Ramos (cell line): ENCODE results near the gene APOE.
"Not testable (repeated sequence)": the region's sequence is repeated elsewhere in the genome, so short reads cannot be mapped to it uniquely, and the experiment has no call there.

Experiments used
- in situ Hi-C: fragments of 300-500 bp; cut with MboI; formaldehyde crosslinking; loops from one replicate; pipeline ENCODE4 v1.14.3; 2022; ENCODE audit warnings: low sequenced_read_pairs; ENCODE audit not compliant: unreplicated experiment

Gene APOE

GRCh38 chr19:44882619-44883397 is 22.8 kb upstream of the APOE start:
- in situ Hi-C loops, result not testable (repeated sequence)

DNA sequence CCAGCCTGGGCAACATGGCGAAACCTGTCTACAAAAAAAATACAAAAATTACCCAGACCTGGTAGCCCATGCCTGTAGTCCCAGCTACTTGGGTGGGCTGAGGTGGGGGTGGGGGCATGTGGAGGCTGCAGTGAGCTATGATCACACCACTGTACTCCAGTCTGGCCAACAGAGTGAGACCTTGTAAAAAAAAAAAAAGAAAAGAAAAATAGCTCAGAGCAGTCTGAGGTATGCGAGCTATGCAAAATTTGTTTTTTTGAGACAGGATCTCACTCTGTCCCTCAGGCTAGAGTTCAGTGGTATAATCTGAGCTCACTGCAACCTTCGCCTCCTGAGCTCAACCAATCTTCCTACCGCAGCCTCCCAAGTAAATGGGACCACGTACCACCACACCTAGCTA is 21.7 kb upstream of the APOE start:
- in situ Hi-C loops, result no loop called here

DNA sequence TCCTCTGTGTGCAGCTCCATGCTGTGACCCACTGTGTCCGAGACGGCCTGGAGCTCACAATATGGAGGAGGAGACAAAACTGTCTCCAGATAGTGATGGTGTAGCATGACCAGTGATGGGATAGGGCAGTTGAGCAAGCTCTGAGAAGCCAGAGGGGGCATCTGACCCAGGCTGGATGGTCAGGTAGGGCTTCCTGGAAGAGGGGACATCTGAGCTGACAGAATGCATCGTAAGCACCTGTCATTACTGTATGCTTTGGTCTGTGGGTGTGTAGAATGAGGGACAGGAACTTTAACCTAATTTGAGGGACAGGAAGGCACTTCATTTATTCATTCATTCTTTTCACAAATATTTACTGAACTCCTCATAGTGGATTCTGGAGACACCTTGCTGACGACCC is 21.0 kb upstream of the APOE start:
- in situ Hi-C loops, result no loop called here

- in situ Hi-C loops, result no loop called here
These were observed 19.5 kb upstream of the APOE start for GRCh38 chr19:44886141-44886540.

GRCh38 chr19:44887648-44888047 is 17.9 kb upstream of the APOE start:
- in situ Hi-C loops, result no loop called here

DNA sequence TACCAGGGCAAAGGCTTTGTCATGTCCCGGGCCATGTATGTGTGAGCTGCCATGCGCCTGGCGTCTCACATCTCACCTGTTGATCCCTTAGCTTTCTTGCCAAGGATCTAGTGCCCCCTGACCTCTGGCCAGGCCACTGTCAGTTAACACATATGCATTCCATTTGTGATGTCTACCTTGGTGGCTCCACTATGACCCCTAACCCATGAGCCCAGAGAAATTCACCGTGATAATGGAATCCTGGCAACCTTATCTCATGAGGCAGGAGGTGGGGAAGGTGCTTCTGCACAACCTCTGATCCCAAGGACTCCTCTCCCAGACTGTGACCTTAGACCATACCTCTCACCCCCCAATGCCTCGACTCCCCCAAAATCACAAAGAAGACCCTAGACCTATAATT is 17.3 kb upstream of the APOE start:
- in situ Hi-C loops, result not testable (repeated sequence)

- in situ Hi-C loops, result no loop called here
These were observed 15.7 kb upstream of the APOE start for GRCh38 chr19:44889830-44890365.

DNA sequence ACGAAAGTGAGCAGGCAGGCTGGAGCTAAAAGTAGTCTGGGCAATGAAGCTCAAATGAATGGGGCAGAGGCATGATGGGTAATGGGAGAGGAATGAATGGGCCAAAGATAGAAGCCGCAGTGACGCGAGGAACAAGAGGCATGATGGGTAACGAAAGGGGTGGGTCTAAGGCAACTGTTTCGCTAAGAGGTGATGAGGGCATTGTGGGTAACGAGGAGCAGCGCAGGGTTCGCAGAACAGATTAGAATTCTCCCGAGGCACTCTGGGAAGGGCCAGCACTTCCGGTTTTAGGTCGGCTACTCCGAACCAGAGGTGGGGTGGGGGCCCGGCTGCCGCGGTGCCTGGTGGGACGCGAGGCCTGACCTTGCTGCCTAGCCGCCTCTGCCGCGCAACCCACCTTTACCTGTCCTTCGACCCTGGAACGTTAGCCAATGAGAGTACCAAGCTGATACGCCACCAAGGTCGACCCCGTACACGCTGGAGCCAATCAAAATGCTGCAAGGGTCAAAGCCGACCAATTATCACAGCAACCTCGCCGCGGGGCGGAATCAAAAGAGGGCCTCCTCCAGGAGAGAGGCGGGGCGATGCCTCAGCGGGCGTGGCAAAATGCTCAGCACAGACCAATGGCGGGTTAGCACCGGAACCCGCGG is 15.1 kb upstream of the APOE start:
- in situ Hi-C loops, result no loop called here

- in situ Hi-C loops, result no loop called here
These were observed 14.3 kb upstream of the APOE start, which contains the start of gene TOMM40 for GRCh38 chr19:44891016-44891882. Gene TOMM40, plus strand, starts transcription at chr19:44891254. Its CDS starts 162 bp downstream, at chr19:44891416.

DNA sequence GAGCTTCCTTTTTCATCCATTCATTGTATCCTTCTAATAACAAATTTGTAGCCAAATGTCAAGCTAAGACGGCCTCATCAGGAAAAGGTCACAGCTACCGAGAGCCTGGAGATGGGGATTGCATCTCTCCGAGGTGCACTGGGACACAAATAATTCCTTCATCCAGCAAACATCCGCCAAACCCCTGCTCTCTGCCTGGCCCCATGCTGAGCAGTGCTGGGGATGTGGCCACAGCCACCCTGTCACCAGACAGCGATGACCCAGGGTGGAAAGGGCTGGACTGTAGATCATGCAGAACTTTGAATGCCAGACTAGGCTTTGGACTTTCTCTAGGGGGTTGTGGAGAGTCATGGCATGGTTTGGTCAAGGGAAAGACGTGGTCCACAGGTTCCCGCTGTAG is 12.7 kb upstream of the APOE start:
- in situ Hi-C loops, result no loop called here

DNA sequence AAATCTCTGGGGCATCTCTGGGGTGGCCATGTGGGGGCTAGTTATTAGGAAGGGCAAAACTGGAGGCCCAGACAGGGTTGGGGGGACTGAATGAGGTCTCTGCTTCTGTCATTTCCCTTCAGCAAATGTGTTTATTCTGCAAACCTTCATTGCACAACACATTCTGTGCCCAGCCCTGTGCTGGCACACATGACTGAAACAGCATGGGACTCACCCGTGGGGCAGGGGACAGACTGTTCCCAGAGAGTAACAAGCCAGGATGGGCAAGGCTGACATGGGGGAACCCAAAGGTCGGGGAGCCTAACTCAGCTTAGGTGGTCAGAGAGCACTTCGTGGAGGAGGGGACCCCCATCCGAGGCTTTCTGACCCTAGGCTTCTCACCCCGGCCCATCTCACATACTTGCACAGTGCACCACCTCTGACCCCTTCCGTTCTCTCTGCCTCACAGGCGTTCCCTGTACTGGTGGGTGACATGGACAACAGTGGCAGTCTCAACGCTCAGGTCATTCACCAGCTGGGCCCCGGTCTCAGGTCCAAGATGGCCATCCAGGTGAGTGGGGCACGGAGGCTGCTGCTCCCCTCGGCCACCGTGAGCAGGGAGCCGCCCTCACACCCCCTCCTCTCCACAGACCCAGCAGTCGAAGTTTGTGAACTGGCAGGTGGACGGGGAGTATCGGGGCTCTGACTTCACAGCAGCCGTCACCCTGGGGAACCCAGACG is 12.1 kb upstream of the APOE start:
- in situ Hi-C loops, result no loop called here

GRCh38 chr19:44894052-44894400 is 11.6 kb upstream of the APOE start:
- in situ Hi-C loops, result no loop called here

DNA sequence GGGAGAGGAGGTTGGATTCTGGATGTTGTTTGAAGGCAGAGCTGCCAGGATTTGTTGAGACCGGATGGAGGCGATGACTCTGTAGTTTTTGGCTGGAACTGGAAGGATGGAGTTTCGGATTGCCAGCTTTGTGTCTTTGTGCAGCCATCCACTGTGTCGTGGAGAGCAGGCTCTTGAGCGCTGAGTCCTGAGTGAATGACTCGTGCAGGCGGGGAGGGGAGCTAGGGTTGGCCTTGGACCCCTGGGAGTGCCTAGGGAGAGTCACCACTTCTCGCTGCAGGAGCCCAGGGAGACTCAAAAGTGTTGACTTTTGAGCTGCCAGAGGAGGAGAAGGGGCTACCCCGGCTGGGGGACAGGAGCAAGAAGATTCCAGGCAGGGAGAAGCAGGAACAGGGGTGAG is 10.7 kb upstream of the APOE start:
- in situ Hi-C loops, result no loop called here

DNA sequence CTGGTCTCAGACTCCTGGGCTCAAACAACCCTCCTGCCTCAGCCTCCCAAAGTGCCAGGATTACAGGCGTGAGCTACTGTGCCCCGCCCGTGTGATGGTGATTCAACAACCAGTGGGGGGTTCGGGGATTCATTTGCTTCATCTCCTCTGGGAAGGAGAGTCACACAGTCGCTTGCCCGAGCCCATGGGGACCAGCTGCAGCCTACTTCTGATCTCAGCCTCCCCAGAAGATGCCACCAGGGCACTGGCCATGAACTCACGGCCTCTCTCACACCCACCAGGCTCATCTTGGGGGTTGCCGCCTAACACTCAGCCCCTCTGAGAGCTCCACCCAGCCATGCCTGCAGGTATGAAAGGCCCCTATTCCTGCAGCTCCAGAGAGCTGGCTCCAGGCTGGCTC is 7.8 kb upstream of the APOE start:
- in situ Hi-C loops, result no loop called here

GRCh38 chr19:44900328-44901244 is 5.0 kb upstream of the APOE start:
- in situ Hi-C loops, result loop anchor here (10.0 kb wide), 2 partner anchors 154 to 284 kb away; no protein-coding TSS in a partner anchor

GRCh38 chr19:44903216-44903601 is 2.4 kb upstream of the APOE start:
- in situ Hi-C loops, result loop anchor here (10.0 kb wide), 2 partner anchors 152 to 282 kb away; no protein-coding TSS in a partner anchor

DNA sequence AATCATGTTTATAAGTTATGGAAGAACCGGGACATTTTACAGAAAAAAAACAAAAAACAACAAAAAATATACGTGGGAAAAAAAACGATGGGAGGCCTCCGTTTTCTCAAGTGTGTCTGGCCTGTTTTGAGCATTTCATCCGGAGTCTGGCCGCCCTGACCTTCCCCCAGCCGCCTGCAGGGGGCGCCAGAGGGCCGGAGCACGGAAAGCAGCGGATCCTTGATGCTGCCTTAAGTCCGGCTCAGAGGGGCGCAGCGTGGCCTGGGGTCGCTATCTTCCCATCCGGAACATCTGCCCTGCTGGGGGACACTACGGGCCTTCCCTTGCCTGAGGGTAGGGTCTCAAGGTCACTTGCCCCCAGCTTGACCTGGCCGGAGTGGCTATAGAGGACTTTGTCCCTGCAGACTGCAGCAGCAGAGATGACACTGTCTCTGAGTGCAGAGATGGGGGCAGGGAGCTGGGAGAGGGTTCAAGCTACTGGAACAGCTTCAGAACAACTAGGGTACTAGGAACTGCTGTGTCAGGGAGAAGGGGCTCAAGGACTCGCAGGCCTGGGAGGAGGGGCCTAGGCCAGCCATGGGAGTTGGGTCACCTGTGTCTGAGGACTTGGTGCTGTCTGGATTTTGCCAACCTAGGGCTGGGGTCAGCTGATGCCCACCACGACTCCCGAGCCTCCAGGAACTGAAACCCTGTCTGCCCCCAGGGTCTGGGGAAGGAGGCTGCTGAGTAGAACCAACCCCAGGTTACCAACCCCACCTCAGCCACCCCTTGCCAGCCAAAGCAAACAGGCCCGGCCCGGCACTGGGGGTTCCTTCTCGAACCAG is 1.8 kb upstream of the APOE start:
- in situ Hi-C loops, result loop anchor here (10.0 kb wide), 2 partner anchors 151 to 281 kb away; no protein-coding TSS in a partner anchor

GRCh38 chr19:44904426-44904994 is 1.1 kb upstream of the APOE start:
- in situ Hi-C loops, result loop anchor here (10.0 kb wide), 2 partner anchors 150 to 280 kb away; no protein-coding TSS in a partner anchor
